ENCODE data around the gene IRF8. TPM values are rescaled to one million over a fixed set of nuclear protein-coding genes. Genes with fewer than 3 reads are reported as not detected.

IRF8 gene
- total RNA-seq, 1 experiment from 2014 or later: 5.0 TPM

DNA sequence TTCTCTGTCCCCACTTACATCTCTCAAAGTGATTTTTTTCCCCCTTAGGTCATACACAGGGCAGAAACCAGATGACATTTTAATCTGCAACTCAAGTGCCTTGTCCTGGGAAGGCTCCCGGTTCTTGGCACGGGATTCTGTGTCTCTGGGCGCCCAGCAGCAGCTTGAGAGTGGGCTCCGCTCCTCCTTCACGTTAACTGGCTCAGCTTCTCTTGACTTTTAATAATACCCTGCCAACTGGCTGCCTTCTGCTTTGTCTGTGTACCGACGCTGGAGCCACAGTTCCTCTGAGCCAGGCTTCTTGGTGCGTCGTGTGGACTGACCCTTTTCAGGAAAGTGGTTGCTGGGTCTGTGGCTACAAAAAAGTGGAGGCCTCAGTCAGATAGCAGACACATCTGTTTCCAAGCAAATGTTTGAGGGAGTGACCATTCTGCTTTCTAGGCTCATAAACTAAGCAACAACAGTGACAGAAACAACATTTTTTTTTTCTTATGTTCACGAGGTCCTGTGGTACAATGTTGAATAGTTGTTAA, 64.9 kb downstream of the IRF8 start:
- no TSS peak for BruUV-seq (replicated peaks)
- peaks cover 4% of the 10 kb centered on the region for H3K4me1 Mint-ChIP-seq (ENCODE audit: low read depth, unreplicated experiment)
- CTCF ChIA-PET: no interaction called here
- H3K9me3 Mint-ChIP-seq (ENCODE audit: low read depth, unreplicated experiment): peaks cover 2% of the 10 kb centered on the region
- no peak for DNase-seq
- TF ChIP-seq, protein P1, sequence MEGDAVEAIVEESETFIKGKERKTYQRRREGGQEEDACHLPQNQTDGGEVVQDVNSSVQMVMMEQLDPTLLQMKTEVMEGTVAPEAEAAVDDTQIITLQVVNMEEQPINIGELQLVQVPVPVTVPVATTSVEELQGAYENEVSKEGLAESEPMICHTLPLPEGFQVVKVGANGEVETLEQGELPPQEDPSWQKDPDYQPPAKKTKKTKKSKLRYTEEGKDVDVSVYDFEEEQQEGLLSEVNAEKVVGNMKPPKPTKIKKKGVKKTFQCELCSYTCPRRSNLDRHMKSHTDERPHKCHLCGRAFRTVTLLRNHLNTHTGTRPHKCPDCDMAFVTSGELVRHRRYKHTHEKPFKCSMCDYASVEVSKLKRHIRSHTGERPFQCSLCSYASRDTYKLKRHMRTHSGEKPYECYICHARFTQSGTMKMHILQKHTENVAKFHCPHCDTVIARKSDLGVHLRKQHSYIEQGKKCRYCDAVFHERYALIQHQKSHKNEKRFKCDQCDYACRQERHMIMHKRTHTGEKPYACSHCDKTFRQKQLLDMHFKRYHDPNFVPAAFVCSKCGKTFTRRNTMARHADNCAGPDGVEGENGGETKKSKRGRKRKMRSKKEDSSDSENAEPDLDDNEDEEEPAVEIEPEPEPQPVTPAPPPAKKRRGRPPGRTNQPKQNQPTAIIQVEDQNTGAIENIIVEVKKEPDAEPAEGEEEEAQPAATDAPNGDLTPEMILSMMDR (IDR thresholded peaks at IDR 0.05; ENCODE audit: unreplicated experiment): no peak
- H3K4me3 Mint-ChIP-seq (ENCODE audit: low read depth, unreplicated experiment): no peak overlapping the region
- H3K27me3 Mint-ChIP-seq (ENCODE audit: unreplicated experiment): peaks cover 31% of the 10 kb centered on the region
- no peak overlapping the region for H3K27ac Mint-ChIP-seq (ENCODE audit: unreplicated experiment)
- no peaks in the 10 kb centered on the region for H3K36me3 Mint-ChIP-seq (ENCODE audit: insufficient read depth, unreplicated experiment)
- intact Hi-C loops (cut with micrococcal nuclease; ENCODE audit: unreplicated experiment): no loop called here

DNA sequence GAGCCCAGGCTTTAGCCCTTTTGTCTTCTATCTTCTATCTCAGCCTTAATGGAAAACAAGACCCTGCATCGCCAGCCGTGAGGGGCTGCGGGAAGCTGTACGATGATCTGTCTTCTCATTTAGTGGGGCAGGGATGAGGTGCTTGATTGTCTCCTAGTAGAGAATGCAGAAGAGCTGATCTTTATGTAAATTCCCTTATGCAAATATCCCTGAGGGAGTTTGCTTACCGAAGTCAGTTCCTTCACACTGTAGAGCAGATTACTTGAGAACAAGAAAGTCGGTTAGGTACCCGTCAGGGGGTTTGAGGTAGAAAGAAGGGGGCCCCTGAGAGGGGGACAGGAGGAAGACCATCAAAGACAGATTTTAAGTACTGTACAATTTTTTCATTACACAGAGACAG, 66.2 kb downstream of the IRF8 start:
- CTCF ChIA-PET: no interaction called here
- H3K27me3 Mint-ChIP-seq (ENCODE audit: unreplicated experiment): peaks cover 31% of the 10 kb centered on the region
- H3K36me3 Mint-ChIP-seq (ENCODE audit: insufficient read depth, unreplicated experiment): no peaks in the 10 kb centered on the region
- no peak overlapping the region for H3K4me3 Mint-ChIP-seq (ENCODE audit: low read depth, unreplicated experiment)
- peaks cover 18% of the 10 kb centered on the region for H3K4me1 Mint-ChIP-seq (ENCODE audit: low read depth, unreplicated experiment)
- BruUV-seq (replicated peaks): no TSS peak
- intact Hi-C loops (cut with micrococcal nuclease; ENCODE audit: unreplicated experiment): no loop called here
- H3K9me3 Mint-ChIP-seq (ENCODE audit: low read depth, unreplicated experiment): peaks cover 2% of the 10 kb centered on the region
- TF ChIP-seq, protein P1 (IDR thresholded peaks at IDR 0.05; ENCODE audit: unreplicated experiment): no peak
- H3K27ac Mint-ChIP-seq (ENCODE audit: unreplicated experiment): no peak overlapping the region
- no peak for DNase-seq

DNA sequence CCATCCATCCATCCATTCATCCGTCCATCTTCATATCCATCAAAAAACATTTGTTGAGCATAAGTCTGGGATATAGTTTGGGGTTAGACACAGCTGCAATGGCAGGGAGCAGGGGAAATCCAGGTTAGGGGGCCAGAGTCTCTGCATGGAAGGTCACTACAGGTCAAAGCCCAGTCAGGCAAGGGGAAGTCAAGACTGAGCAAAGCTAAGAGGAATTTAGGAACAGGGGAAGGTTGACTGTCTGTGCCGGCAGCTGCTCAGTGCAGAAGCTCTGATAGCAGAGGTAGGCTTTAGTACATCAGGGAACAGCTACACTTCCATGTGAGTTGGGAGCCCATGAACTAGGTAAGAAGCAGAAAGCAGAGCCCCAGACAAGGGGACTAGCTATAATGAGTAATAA, 68.1 kb downstream of the IRF8 start:
- intact Hi-C loops (cut with micrococcal nuclease; ENCODE audit: unreplicated experiment): no loop called here
- Mint-ChIP-seq H3K27ac (ENCODE audit: unreplicated experiment) (no peak overlapping the region), H3K36me3 (ENCODE audit: insufficient read depth, unreplicated experiment) (peaks cover 6% of the 10 kb centered on the region), H3K4me1 (ENCODE audit: low read depth, unreplicated experiment) (peaks cover 37% of the 10 kb centered on the region), H3K9me3 (ENCODE audit: low read depth, unreplicated experiment) (peaks cover 2% of the 10 kb centered on the region), H3K4me3 (ENCODE audit: low read depth, unreplicated experiment) (no peak overlapping the region), H3K27me3 (ENCODE audit: unreplicated experiment) (peaks cover 30% of the 10 kb centered on the region)
- TF ChIP-seq, protein P1 (IDR thresholded peaks at IDR 0.05; ENCODE audit: unreplicated experiment): no peak
- no peak for DNase-seq
- CTCF ChIA-PET: no interaction called here
- BruUV-seq (replicated peaks): no TSS peak

DNA sequence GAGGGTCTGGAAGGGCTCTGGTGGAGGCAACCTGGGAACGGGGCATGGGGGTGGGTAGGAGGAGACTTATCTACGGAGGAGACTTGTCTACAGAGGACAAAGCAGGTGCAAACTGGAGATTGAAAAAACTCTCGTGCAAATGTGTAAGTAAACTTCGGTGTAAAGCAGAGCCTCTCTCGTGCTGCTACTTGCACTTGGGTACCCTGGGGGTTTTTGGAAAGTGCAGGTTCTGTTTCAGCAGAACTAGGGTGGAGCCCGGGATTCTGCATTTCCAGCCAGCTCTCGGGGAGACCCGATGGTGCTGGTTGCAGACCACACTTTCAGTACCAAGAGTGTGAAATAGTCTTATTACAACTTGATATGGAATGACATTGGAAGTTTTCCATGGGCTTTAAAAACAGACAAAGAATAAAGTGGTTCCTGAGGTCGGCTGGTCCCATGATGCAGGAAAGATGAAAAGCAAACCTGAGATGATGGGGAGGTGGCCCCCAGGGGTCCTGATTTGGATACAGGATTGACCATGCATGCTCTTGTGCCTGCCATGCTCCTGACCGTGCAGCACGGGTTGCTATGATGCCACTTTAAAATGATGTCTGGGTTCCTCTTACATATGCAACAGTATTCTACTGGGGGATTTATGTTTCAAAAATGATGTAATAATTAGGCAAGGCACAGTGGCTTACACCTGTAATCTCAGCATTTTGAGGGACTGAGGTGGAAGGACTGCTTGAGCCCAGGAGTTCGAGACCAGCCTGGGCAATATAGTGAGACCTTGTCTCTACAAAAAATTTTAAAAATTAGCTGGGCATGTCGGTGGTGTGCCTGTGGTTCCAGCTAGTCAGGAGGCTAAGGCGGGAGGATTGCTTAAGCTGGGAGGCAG, 69.3 kb downstream of the IRF8 start:
- BruUV-seq (replicated peaks): no TSS peak
- Mint-ChIP-seq H3K9me3 (ENCODE audit: low read depth, unreplicated experiment) (no peaks in the 10 kb centered on the region), H3K4me1 (ENCODE audit: low read depth, unreplicated experiment) (peaks cover 41% of the 10 kb centered on the region), H3K36me3 (ENCODE audit: insufficient read depth, unreplicated experiment) (peaks cover 6% of the 10 kb centered on the region), H3K4me3 (ENCODE audit: low read depth, unreplicated experiment) (no peak overlapping the region), H3K27me3 (ENCODE audit: unreplicated experiment) (peaks cover 19% of the 10 kb centered on the region), H3K27ac (ENCODE audit: unreplicated experiment) (no peak overlapping the region)
- TF ChIP-seq, protein P1 (IDR thresholded peaks at IDR 0.05; ENCODE audit: unreplicated experiment): no peak
- CTCF ChIA-PET: no interaction called here
- DNase-seq: no peak
- intact Hi-C loops (cut with micrococcal nuclease; ENCODE audit: unreplicated experiment): no loop called here

Data from Calu3 (cell line).